K562 (cell line): ENCODE data around the gene RALY. TPM values are rescaled to one million over a fixed set of nuclear protein-coding genes. Genes with fewer than 3 reads are reported as not detected.

ENCODE experiments used
- ATAC-seq: fragments of 200-7000 bp; cut with Tn5 transposase; 3 replicates; pipeline ENCODE4 v1.9.1; 2020; ENCODE audit warnings: moderate library complexity
- BruUV-seq: library from RNA; stranded (reverse); fragments of 400-500 nt; replicated peaks from 2 replicates; lab custom pipeline; 2021; lab: Mats Ljungman, UMichigan
- CTCF ChIA-PET: fragments of 300-600 bp; formaldehyde crosslinking; extraction: SDS; loops from one replicate; lab custom pipeline; 2021; ENCODE audit warnings: low intra/inter-chr PET ratio; lab: Yijun Ruan, JAX
- POLR2A ChIA-PET: fragments of 300-600, 350-650 bp; sonication (Branson Sonifier 250); formaldehyde crosslinking; extraction: SDS; loops from one replicate; lab custom pipeline; 2021; ENCODE audit warnings: antibody characterized with exemption, inconsistent platforms; lab: Yijun Ruan, JAX
- DNase-seq, 4 experiments: peaks; one replicate each; pipeline versions ENCODE4 v3.0.0 to v3.0.0-alpha.2; 2011 to 2018; ENCODE audit warnings: low spot score in 3 of 4, mixed read lengths in 3 of 4; ENCODE audit errors: extremely low read depth in 1 of 4
- FAIRE-seq: peaks from 2 replicates; lab custom pipeline; 2011; peaks lifted over from hg19 to GRCh38; lab: Jason Lieb, UNC
- H2AFZ ChIP-seq: 2 replicates; pipeline ENCODE4 v1.6.0; 2011; ENCODE audit warnings: low read depth, low read length, control low read depth, inconsistent platforms
- H3K27ac ChIP-seq: fragments of 200-600 bp; 3 replicates; pipeline ENCODE4 v1.8.0; 2011; ENCODE audit warnings: low read depth, mild to moderate bottlenecking, control low read depth, inconsistent platforms, low read length, moderate library complexity, mixed read lengths; ENCODE audit errors: extremely low read depth
- H3K27me3 ChIP-seq, 2 experiments: fragments of 300-600 bp in 1 of 2; 2 replicates in 1 of 2; 3 replicates in 1 of 2; pipeline versions ENCODE4 v1.6.0 to v1.8.0; 2011; ENCODE audit warnings: inconsistent platforms in 2 of 2, low read length in 2 of 2, mild to moderate bottlenecking in 1 of 2, mixed read lengths in 1 of 2, moderate library complexity in 1 of 2; ENCODE audit not compliant: control insufficient read depth in 2 of 2, insufficient read depth in 2 of 2
- H3K36me3 ChIP-seq: fragments of 300-600 bp; 3 replicates; pipeline ENCODE4 v1.8.0; 2011; ENCODE audit warnings: mild to moderate bottlenecking, low read length, inconsistent platforms; ENCODE audit not compliant: control insufficient read depth, insufficient read depth
- H3K4me1 ChIP-seq, 2 experiments: fragments of 200-600 bp in 1 of 2; replicated peaks in 1 of 2; 2 replicates in 1 of 2; 3 replicates in 1 of 2; pipeline versions ENCODE4 v1.5.1 to v1.8.0; 2011; ENCODE audit warnings: inconsistent platforms in 2 of 2, low read length in 2 of 2, mild to moderate bottlenecking in 1 of 2, mixed read lengths in 1 of 2, moderate library complexity in 1 of 2; ENCODE audit not compliant: control insufficient read depth in 2 of 2, insufficient read depth in 2 of 2
- H3K4me2 ChIP-seq: 2 replicates; pipeline ENCODE4 v1.6.1; 2011; ENCODE audit warnings: low read length, control low read depth, inconsistent platforms, mixed read lengths; ENCODE audit not compliant: insufficient read depth
- H3K4me3 ChIP-seq: fragments of 200-600 bp; sonication (generic), shearing (Covaris generic); 2 replicates; pipeline ENCODE4 v1.5.1; 2016; ENCODE audit warnings: control low read depth, inconsistent platforms
- H3K79me2 ChIP-seq: fragments of 200-600 bp; 3 replicates; pipeline ENCODE4 v1.8.0; 2011; ENCODE audit warnings: low read length, inconsistent platforms; ENCODE audit not compliant: control insufficient read depth, insufficient read depth
- H3K9ac ChIP-seq, 2 experiments: 2 replicates each; pipeline versions ENCODE4 v1.6.0 to v1.6.1; 2011; ENCODE audit warnings: low read depth in 2 of 2, low read length in 2 of 2, control low read depth in 1 of 2, inconsistent platforms in 1 of 2, mild to moderate bottlenecking in 1 of 2, mixed read lengths in 1 of 2; ENCODE audit not compliant: insufficient read depth in 1 of 2
- H3K9me1 ChIP-seq: one replicate; pipeline ENCODE4 v1.6.0; 2011; ENCODE audit warnings: inconsistent platforms, mild to moderate bottlenecking, low read length, moderate library complexity; ENCODE audit not compliant: control insufficient read depth, insufficient read depth
- H3K9me3 ChIP-seq: replicated peaks from 2 replicates; pipeline ENCODE4 v1.5.1; 2011; ENCODE audit warnings: low read depth, low read length, inconsistent platforms; ENCODE audit not compliant: control insufficient read depth, insufficient read depth
- H4K20me1 ChIP-seq: replicated peaks from 2 replicates; pipeline ENCODE4 v1.6.1; 2011; ENCODE audit warnings: low read length, inconsistent platforms, mixed read lengths; ENCODE audit not compliant: control insufficient read depth, insufficient read depth
- ARHGAP35 ChIP-seq: fragments of 450-650 bp; IDR thresholded peaks from 2 replicates; pipeline ENCODE4 v1.6.1; 2018; ENCODE audit not compliant: partially characterized antibody
- CTCF ChIP-seq, 3 experiments: IDR thresholded peaks in 2 of 3; conservative IDR thresholded peaks in 1 of 3; 2 replicates each; pipeline ENCODE4 v1.5.1; 2011 to 2012; ENCODE audit warnings: low read length in 3 of 3, mild to moderate bottlenecking in 3 of 3, control low read depth in 2 of 3, improper control_type of control experiment in 1 of 3, inconsistent platforms in 1 of 3, low read depth in 1 of 3, mixed read lengths in 1 of 3, moderate library complexity in 1 of 3; ENCODE audit not compliant: insufficient read depth in 2 of 3
- GATAD2B ChIP-seq: fragments of 450-650 bp; IDR thresholded peaks from 2 replicates; pipeline ENCODE4 v1.6.1; 2017; ENCODE audit warnings: mild to moderate bottlenecking, borderline replicate concordance
- MEIS2 ChIP-seq: fragments of 450-650 bp; IDR thresholded peaks from 2 replicates; pipeline ENCODE4 v1.6.1; 2014; ENCODE audit warnings: mild to moderate bottlenecking; ENCODE audit not compliant: partially characterized antibody
- POLR2A ChIP-seq: fragments of 450-650 bp; conservative IDR thresholded peaks from 2 replicates; pipeline ENCODE4 v1.6.1; 2016
- POLR2B ChIP-seq: fragments of 450-650 bp; IDR thresholded peaks from 2 replicates; pipeline ENCODE4 v1.6.1; 2018; ENCODE audit warnings: low read depth; ENCODE audit not compliant: partially characterized antibody
- RBFOX2 ChIP-seq: fragments of 200-400 bp; formaldehyde crosslinking; IDR thresholded peaks from 2 replicates; pipeline ENCODE4 v1.6.1; 2017; ENCODE audit warnings: low read depth, mild to moderate bottlenecking, low read length, moderate library complexity
- YY1 ChIP-seq, 3 experiments: IDR thresholded peaks; 2 replicates each; pipeline ENCODE4 v1.6.1; 2011; ENCODE audit warnings: low read length in 2 of 3, mild to moderate bottlenecking in 2 of 3, moderate library complexity in 2 of 3, borderline replicate concordance in 1 of 3, control low read depth in 1 of 3, low read depth in 1 of 3; ENCODE audit not compliant: insufficient read depth in 3 of 3, insufficient replicate concordance in 2 of 3, control insufficient read depth in 1 of 3, insufficient read length in 1 of 3; ENCODE audit errors: extremely low read depth in 1 of 3
- WGBS: fragments of 100-300 bp; shearing (Covaris generic); methylation state at CpG from one replicate; pipeline ENCODE4 v1.1.6; 2016; ENCODE audit warnings: low coverage, mixed read lengths; ENCODE audit not compliant: insufficient coverage; ENCODE audit errors: missing lambda C conversion rate; 5-methylcytosine and 5-hydroxymethylcytosine counted together
- in situ Hi-C: fragments of 300-500 bp; cut with MboI; formaldehyde crosslinking; loops from 4 replicates; pipeline ENCODE4 v1.15.0; 2018; ENCODE audit warnings: inconsistent platforms, mixed read lengths
- intact Hi-C: fragments of 100-400 bp; cut with micrococcal nuclease; formaldehyde crosslinking; loops from 2 replicates; pipeline ENCODE4 v1.14.2; 2022
- polyA plus RNA-seq, 8 experiments: library from polyadenylated mRNA; depleted of rRNA in 4 of 8; stranded (reverse) in 5 of 8; unstranded in 3 of 8; fragments of >200 nt; fragmentation: Nextera tagmentation in 2 of 8; fragmentation: Illumina TruSeq in 1 of 8; extraction: Ambion mirVana in 2 of 8; extraction: Trizol in 1 of 8; gene quantifications; 2 replicates each; pipeline versions ENCODE4 v1.2.1 to v1.2.3, GENCODE V29; 2011 to 2014; ENCODE audit warnings: inconsistent platforms in 1 of 8, missing spikeins in 1 of 8
- total RNA-seq, 7 experiments: library from RNA; depleted of rRNA in 6 of 7; stranded (reverse); fragments of >200 nt in 6 of 7; fragmentation: Illumina TruSeq in 2 of 7; extraction: Trizol in 2 of 7; gene quantifications; 2 replicates each; pipeline versions ENCODE4 v1.2.1 to v1.2.3, GENCODE V29; 2011 to 2021; ENCODE audit warnings: low replicate concordance in 1 of 7
- TF ChIP-seq, protein P1 (sequence below): sonication (generic); IDR thresholded peaks from 2 replicates; pipeline ENCODE4 v1.6.1; 2016
- TF ChIP-seq, protein P2 (sequence below), 2 experiments: IDR thresholded peaks in 1 of 2; conservative IDR thresholded peaks in 1 of 2; 2 replicates each; pipeline ENCODE4 v1.6.1; 2016; ENCODE audit warnings: low read depth in 2 of 2, mild to moderate bottlenecking in 1 of 2, missing compliant biosample characterization in 1 of 2, missing genetic modification characterization in 1 of 2, moderate library complexity in 1 of 2
- TF ChIP-seq, protein P3 (sequence below): fragments of 450-650 bp; IDR thresholded peaks from 2 replicates; pipeline ENCODE4 v1.6.1; 2016

The RALY gene
- total and polyA plus RNA-seq, 9 of the 15 experiments (the other 6 are each of a cell fraction or from before 2014, with no cell fraction given): 0.80 to 207 (median 128) TPM

- intact Hi-C loops: loop anchor here (2.0 kb wide), 1 partner anchor 117 kb away; the partner anchor contains the start of gene RALY
- FAIRE-seq: no peak
Measured at GRCh38 chr20:34110025-34110744, 116.5 kb downstream of the RALY start.

More at GRCh38 chr20:34110025-34110744, 116.5 kb downstream of the RALY start:
- Histone ChIP-seq H3K79me2 (peaks cover 70% of the 10 kb centered on the region), H4K20me1 (peaks cover 49% of the 10 kb centered on the region), H3K9ac (peak overlapping the region; percentile 65 to 100; a peak in 3 of 4 replicates), H3K9me1 (peaks cover 5% of the 10 kb centered on the region), H3K4me3 (peak overlapping the region; percentile 99), H2AFZ (no peak overlapping the region), H3K9me3 (no peaks in the 10 kb centered on the region), H3K4me2 (peak overlapping the region; percentile 99), H3K27me3 (no peaks in the 10 kb centered on the region), H3K36me3 (peaks cover 59% of the 10 kb centered on the region), H3K27ac (peak overlapping the region; percentile 99), H3K4me1 (peaks cover 18% of the 10 kb centered on the region in 2 experiments; a peak in 4 of 5 replicates)
- DNase-seq: peak in 1 of 4 experiments; percentile 38
- BruUV-seq: no TSS peak
- ChIA-PET CTCF (no interaction called here), POLR2A (interaction anchor here (1.7 kb wide), 1 partner anchor 24 kb away, joined by 5 read pairs; no protein-coding TSS in a partner anchor)
- in situ Hi-C loops: no loop called here
- ATAC-seq: 0 out of 3 replicates have a peak, but pooled peaks have one; percentile 3
- WGBS: 41% methylated on average over 10 of the region's 10 CpGs
- peak; percentile 46 for TF ChIP-seq POLR2B
- TF ChIP-seq, protein P1, sequence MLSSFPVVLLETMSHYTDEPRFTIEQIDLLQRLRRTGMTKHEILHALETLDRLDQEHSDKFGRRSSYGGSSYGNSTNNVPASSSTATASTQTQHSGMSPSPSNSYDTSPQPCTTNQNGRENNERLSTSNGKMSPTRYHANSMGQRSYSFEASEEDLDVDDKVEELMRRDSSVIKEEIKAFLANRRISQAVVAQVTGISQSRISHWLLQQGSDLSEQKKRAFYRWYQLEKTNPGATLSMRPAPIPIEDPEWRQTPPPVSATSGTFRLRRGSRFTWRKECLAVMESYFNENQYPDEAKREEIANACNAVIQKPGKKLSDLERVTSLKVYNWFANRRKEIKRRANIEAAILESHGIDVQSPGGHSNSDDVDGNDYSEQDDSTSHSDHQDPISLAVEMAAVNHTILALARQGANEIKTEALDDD: no peak
- TF ChIP-seq RBFOX2: peak; percentile 26; the same call in 1 of the 2 replicates
- 0 out of 6 replicates have a peak, but pooled peaks of 1 of the 3 experiments have one; percentile 10 for TF ChIP-seq CTCF (IDR thresholded peaks at IDR 0.05 in 2 of 3, conservative IDR thresholded peaks at IDR 0.05 in 1 of 3; ENCODE audit: insufficient read depth in 2 of 3, low read depth in 1 of 3, low read length in 3 of 3)
- TF ChIP-seq, protein P2, sequence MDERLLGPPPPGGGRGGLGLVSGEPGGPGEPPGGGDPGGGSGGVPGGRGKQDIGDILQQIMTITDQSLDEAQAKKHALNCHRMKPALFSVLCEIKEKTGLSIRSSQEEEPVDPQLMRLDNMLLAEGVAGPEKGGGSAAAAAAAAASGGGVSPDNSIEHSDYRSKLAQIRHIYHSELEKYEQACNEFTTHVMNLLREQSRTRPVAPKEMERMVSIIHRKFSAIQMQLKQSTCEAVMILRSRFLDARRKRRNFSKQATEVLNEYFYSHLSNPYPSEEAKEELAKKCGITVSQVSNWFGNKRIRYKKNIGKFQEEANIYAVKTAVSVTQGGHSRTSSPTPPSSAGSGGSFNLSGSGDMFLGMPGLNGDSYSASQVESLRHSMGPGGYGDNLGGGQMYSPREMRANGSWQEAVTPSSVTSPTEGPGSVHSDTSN (CRISPR knock-in tag; IDR thresholded peaks at IDR 0.05; ENCODE audit: low read depth): no peak
- TF ChIP-seq, protein P2 (tag; conservative IDR thresholded peaks at IDR 0.05; ENCODE audit: low read depth): peak; percentile 81
- TF ChIP-seq ARHGAP35: no peak
- TF ChIP-seq POLR2A: 0 out of 2 replicates have a peak, but pooled peaks have one; percentile 20
- TF ChIP-seq, protein P3, sequence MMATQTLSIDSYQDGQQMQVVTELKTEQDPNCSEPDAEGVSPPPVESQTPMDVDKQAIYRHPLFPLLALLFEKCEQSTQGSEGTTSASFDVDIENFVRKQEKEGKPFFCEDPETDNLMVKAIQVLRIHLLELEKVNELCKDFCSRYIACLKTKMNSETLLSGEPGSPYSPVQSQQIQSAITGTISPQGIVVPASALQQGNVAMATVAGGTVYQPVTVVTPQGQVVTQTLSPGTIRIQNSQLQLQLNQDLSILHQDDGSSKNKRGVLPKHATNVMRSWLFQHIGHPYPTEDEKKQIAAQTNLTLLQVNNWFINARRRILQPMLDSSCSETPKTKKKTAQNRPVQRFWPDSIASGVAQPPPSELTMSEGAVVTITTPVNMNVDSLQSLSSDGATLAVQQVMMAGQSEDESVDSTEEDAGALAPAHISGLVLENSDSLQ: peak; percentile 68
- peak; percentile 91 for TF ChIP-seq MEIS2
- TF ChIP-seq YY1 (IDR thresholded peaks at IDR 0.05; ENCODE audit: borderline replicate concordance in 1 of 3, control insufficient read depth in 1 of 3, extremely low read depth in 1 of 3, insufficient read depth in 3 of 3, insufficient read length in 1 of 3, insufficient replicate concordance in 2 of 3, low read depth in 1 of 3, low read length in 2 of 3): peak in 1 of 3 experiments; percentile 28
- TF ChIP-seq GATAD2B: no peak
